Muscle layer of duodenum (tissue), 2 donors: ENCODE results near the gene NQO1.

Experiments
- H3K27ac ChIP-seq: one replicate; pipeline ENCODE4 v1.7.0; 2013; ENCODE audit warnings: mild to moderate bottlenecking, low read length
- H3K27me3 ChIP-seq: one replicate; pipeline ENCODE4 v1.7.0; 2013; ENCODE audit warnings: low read depth, mild to moderate bottlenecking, control low read depth, low read length
- H3K36me3 ChIP-seq, 2 donors: one replicate each; pipeline ENCODE4 v1.7.0; 2013; ENCODE audit warnings: low read length in 2 of 2, control low read depth in 1 of 2, mild to moderate bottlenecking in 1 of 2; ENCODE audit not compliant: insufficient read depth in 2 of 2, control insufficient read depth in 1 of 2
- H3K4me1 ChIP-seq, 2 donors: one replicate each; pipeline ENCODE4 v1.7.0; 2013; ENCODE audit warnings: low read length in 2 of 2, mild to moderate bottlenecking in 2 of 2, control low read depth in 1 of 2, moderate library complexity in 1 of 2; ENCODE audit not compliant: insufficient read depth in 2 of 2, control insufficient read depth in 1 of 2
- H3K4me3 ChIP-seq, 2 donors: one replicate each; pipeline ENCODE4 v1.7.0; 2013; ENCODE audit warnings: low read length in 2 of 2, low read depth in 1 of 2, mild to moderate bottlenecking in 1 of 2
- H3K9me3 ChIP-seq, 2 donors: one replicate each; pipeline ENCODE4 v1.7.0; 2013; ENCODE audit warnings: low read length in 2 of 2, control low read depth in 1 of 2, mild to moderate bottlenecking in 1 of 2; ENCODE audit not compliant: control insufficient read depth in 1 of 2
- donor health status: healthy.

Gene NQO1

GRCh38 chr16:69701452-69701851 is 24.9 kb downstream of the NQO1 start:
- no peaks in the 10 kb centered on the region for H3K4me1 ChIP-seq
- peaks cover 0 to 4% of the 10 kb centered on the region in 2 donors for H3K36me3 ChIP-seq
- H3K27ac ChIP-seq = no peak overlapping the region

GRCh38 chr16:69699915-69700314 is 26.4 kb downstream of the NQO1 start:
- no peak overlapping the region for H3K4me3 ChIP-seq
- no peaks in the 10 kb centered on the region for H3K27me3 ChIP-seq
- H3K9me3 ChIP-seq = no peaks in the 10 kb centered on the region
- H3K4me1 ChIP-seq = no peaks in the 10 kb centered on the region
- no peak overlapping the region for H3K27ac ChIP-seq
- H3K36me3 ChIP-seq = peaks cover 15 to 17% of the 10 kb centered on the region in 2 donors

More at GRCh38 chr16:69701452-69701851, 24.9 kb downstream of the NQO1 start:
- H3K9me3 ChIP-seq = no peaks in the 10 kb centered on the region
- no peak overlapping the region for H3K4me3 ChIP-seq
- no peaks in the 10 kb centered on the region for H3K27me3 ChIP-seq

- H3K9me3 ChIP-seq = no peaks in the 10 kb centered on the region
- H3K27me3 ChIP-seq = no peaks in the 10 kb centered on the region
- peaks cover 26 to 30% of the 10 kb centered on the region in 2 donors for H3K36me3 ChIP-seq
- H3K4me3 ChIP-seq = no peak overlapping the region
- H3K4me1 ChIP-seq = no peaks in the 10 kb centered on the region
- H3K27ac ChIP-seq = no peak overlapping the region
Measured at GRCh38 chr16:69698404-69698803, 28.0 kb downstream of the NQO1 start.

GRCh38 chr16:69693916-69694315 is 32.4 kb downstream of the NQO1 start:
- H3K27ac ChIP-seq = no peak overlapping the region
- H3K9me3 ChIP-seq = no peaks in the 10 kb centered on the region
- H3K27me3 ChIP-seq = no peaks in the 10 kb centered on the region
- peaks cover 47 to 48% of the 10 kb centered on the region in 2 donors for H3K36me3 ChIP-seq
- H3K4me3 ChIP-seq = no peak overlapping the region
- H3K4me1 ChIP-seq = no peaks in the 10 kb centered on the region

GRCh38 chr16:69691980-69692911 is 34.1 kb downstream of the NQO1 start:
- Histone ChIP-seq H3K27me3 (no peaks in the 10 kb centered on the region), H3K27ac (no peak overlapping the region), H3K36me3 (peaks cover 47 to 52% of the 10 kb centered on the region in 2 donors), H3K4me1 (no peaks in the 10 kb centered on the region), H3K4me3 (no peak overlapping the region), H3K9me3 (no peaks in the 10 kb centered on the region)

GRCh38 chr16:69688589-69688988 is 37.8 kb downstream of the NQO1 start:
- Histone ChIP-seq H3K27me3 (no peaks in the 10 kb centered on the region), H3K27ac (no peak overlapping the region), H3K36me3 (peaks cover 25 to 26% of the 10 kb centered on the region in 2 donors), H3K4me1 (no peaks in the 10 kb centered on the region), H3K4me3 (no peak overlapping the region), H3K9me3 (no peaks in the 10 kb centered on the region)

GRCh38 chr16:69680358-69680757 is 46.0 kb downstream of the NQO1 start:
- peaks cover 15 to 45% of the 10 kb centered on the region in 2 donors for H3K36me3 ChIP-seq
- H3K9me3 ChIP-seq = no peaks in the 10 kb centered on the region
- no peaks in the 10 kb centered on the region for H3K4me1 ChIP-seq
- H3K27me3 ChIP-seq = no peaks in the 10 kb centered on the region
- no peak overlapping the region for H3K27ac ChIP-seq
- H3K4me3 ChIP-seq = no peak overlapping the region

- Histone ChIP-seq H3K27me3 (no peaks in the 10 kb centered on the region), H3K4me1 (no peaks in the 10 kb centered on the region), H3K36me3 (peaks cover 22 to 40% of the 10 kb centered on the region in 2 donors), H3K27ac (no peak overlapping the region), H3K9me3 (no peaks in the 10 kb centered on the region), H3K4me3 (no peak overlapping the region)
Measured at GRCh38 chr16:69672998-69673713, 53.2 kb downstream of the NQO1 start.

GRCh38 chr16:69672315-69672997 is 53.9 kb downstream of the NQO1 start:
- Histone ChIP-seq H3K4me1 (no peaks in the 10 kb centered on the region), H3K27ac (no peak overlapping the region), H3K9me3 (no peaks in the 10 kb centered on the region), H3K4me3 (no peak overlapping the region), H3K36me3 (peaks cover 21 to 36% of the 10 kb centered on the region in 2 donors), H3K27me3 (no peaks in the 10 kb centered on the region)

GRCh38 chr16:69669577-69669976 is 56.8 kb downstream of the NQO1 start:
- H3K36me3 ChIP-seq = peaks cover 14 to 17% of the 10 kb centered on the region in 2 donors
- no peaks in the 10 kb centered on the region for H3K9me3 ChIP-seq
- no peak overlapping the region for H3K27ac ChIP-seq
- H3K4me3 ChIP-seq = no peak overlapping the region
- H3K4me1 ChIP-seq = no peaks in the 10 kb centered on the region
- no peaks in the 10 kb centered on the region for H3K27me3 ChIP-seq

- H3K9me3 ChIP-seq = no peaks in the 10 kb centered on the region
- H3K27me3 ChIP-seq = no peaks in the 10 kb centered on the region
- H3K4me3 ChIP-seq = no peak overlapping the region
- H3K4me1 ChIP-seq = no peaks in the 10 kb centered on the region
- H3K27ac ChIP-seq = no peak overlapping the region
- peaks cover 11% of the 10 kb centered on the region in 2 donors for H3K36me3 ChIP-seq
Measured at GRCh38 chr16:69663846-69664245, 62.5 kb downstream of the NQO1 start.
